Testis (tissue), 3 donors: ENCODE data around the gene CYTH4. TPM values are rescaled to one million over a fixed set of nuclear protein-coding genes. Genes with fewer than 3 reads are reported as not detected.

ENCODE experiments used
- DNase-seq: peaks from one replicate; pipeline ENCODE4 v3.0.0-alpha.2; 2019
- H3K27ac ChIP-seq, 2 donors: fragments of 200-600 bp; sonication (generic); one replicate each; pipeline ENCODE4 v1.5.1; 2019
- H3K27me3 ChIP-seq: fragments of 200-600 bp; sonication (generic); one replicate; pipeline ENCODE4 v1.5.1; 2019
- H3K36me3 ChIP-seq: fragments of 200-600 bp; sonication (generic); one replicate; pipeline ENCODE4 v1.5.1; 2017; ENCODE audit warnings: low read depth; ENCODE audit errors: missing control alignments
- H3K4me1 ChIP-seq: fragments of 200-600 bp; sonication (generic); one replicate; pipeline ENCODE4 v1.5.1; 2019
- H3K4me3 ChIP-seq, 2 donors: fragments of 200-600 bp; sonication (generic); one replicate each; pipeline ENCODE4 v1.5.1; 2017 to 2019
- H3K9me3 ChIP-seq: fragments of 200-600 bp; sonication (generic); one replicate; pipeline ENCODE4 v1.5.1; 2017
- CTCF ChIP-seq, 3 experiments: fragments of 450-650 bp in 2 of 3; fragments of 200-600 bp in 1 of 3; sonication (generic) in 1 of 3; IDR thresholded peaks; one replicate each; pipeline ENCODE4 v1.5.1; 2016 to 2019; ENCODE audit warnings: antibody characterized with exemption in 3 of 3, mild to moderate bottlenecking in 2 of 3, moderate library complexity in 1 of 3
- POLR2A ChIP-seq: fragments of 450-650 bp; IDR thresholded peaks from one replicate; pipeline ENCODE4 v1.6.1; 2017; ENCODE audit warnings: antibody characterized with exemption, mild to moderate bottlenecking, moderate library complexity
- WGBS, 2 donors: methylation state at CpG; one replicate each; pipeline ENCODE4 v1.1.5; 2018; 5-methylcytosine and 5-hydroxymethylcytosine counted together
- intact Hi-C: fragments of 100-400 bp; cut with DNase I; formaldehyde crosslinking; loops from one replicate; pipeline ENCODE4 v1.15.1; 2023; ENCODE audit warnings: low total_unique reads
- polyA plus RNA-seq: library from polyadenylated mRNA; stranded (reverse); fragments of 350-450 nt; fragmentation: Illumina TruSeq; extraction: RNeasy Lipid Tissue Mini Kit (QIAGEN cat#74804); gene quantifications from one replicate; pipeline ENCODE4 v1.2.3, GENCODE V29; 2014; ENCODE audit warnings: low read depth, low replicate concordance; ENCODE audit not compliant: insufficient read depth
- total RNA-seq, 2 donors: library from RNA; depleted of rRNA; stranded (reverse); fragments of >200 nt; gene quantifications; one replicate each; pipeline ENCODE4 v1.2.3, GENCODE V29; 2016

The CYTH4 gene
- total and polyA plus RNA-seq, 3 donors from 2014 or later = 2.7 to 7.2 (median 6.8) TPM

DNA sequence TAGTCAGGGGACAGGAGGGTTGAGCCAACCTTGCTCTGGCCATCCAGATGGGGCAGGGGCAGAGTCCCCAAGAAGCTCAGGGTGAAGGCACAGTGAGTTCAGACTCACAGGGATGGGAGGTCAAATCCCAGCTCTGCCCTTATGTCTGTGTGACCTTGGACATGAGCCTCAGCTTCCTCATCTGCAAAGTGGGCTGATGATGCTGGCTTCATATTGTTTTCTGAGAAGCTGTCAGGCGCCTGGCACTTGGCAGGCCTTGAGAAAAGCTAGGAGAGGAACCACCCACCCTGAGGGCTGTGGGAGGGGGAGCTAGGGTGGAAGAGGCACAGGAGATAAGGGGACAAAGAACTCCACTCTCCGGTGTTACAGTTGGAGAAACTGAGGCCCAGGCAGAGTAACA lies 23.6 kb downstream of the CYTH4 start:
- no peaks in the 10 kb centered on the region for H3K36me3 ChIP-seq
- DNase-seq = no peak
- H3K9me3 ChIP-seq = no peaks in the 10 kb centered on the region
- intact Hi-C loops = no loop called here
- H3K27ac ChIP-seq = no peak overlapping the region
- no peaks in the 10 kb centered on the region for H3K27me3 ChIP-seq
- WGBS, 2 donors = 88 to 100% methylated on average over 2 of the region's 2 CpGs
- TF ChIP-seq CTCF (IDR thresholded peaks at IDR 0.05) (no peak), POLR2A (no peak)
- H3K4me1 ChIP-seq = peaks cover 18% of the 10 kb centered on the region
- H3K4me3 ChIP-seq = no peak overlapping the region

DNA sequence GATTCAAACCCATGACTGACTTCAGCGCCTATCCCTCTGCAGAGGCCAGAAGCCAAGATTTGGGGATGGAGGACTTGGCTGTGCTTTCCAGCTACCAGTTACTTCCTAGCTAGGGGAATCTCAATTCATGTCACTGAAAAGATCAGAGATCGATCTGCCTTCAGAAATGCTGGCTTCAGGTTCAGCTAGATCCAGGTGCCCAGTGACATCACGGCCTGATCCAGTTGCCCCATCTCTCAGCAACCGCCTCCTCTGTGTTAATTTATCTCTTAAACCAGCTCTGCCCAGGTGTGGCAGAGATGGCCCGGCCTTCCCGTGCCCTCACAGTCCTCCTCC lies 24.2 kb downstream of the CYTH4 start:
- TF ChIP-seq CTCF (IDR thresholded peaks at IDR 0.05) (no peak), POLR2A (no peak)
- Histone ChIP-seq H3K27me3 (no peaks in the 10 kb centered on the region), H3K27ac (no peak overlapping the region), H3K36me3 (no peaks in the 10 kb centered on the region), H3K4me1 (peaks cover 18% of the 10 kb centered on the region), H3K9me3 (no peaks in the 10 kb centered on the region), H3K4me3 (no peak overlapping the region)
- no peak for DNase-seq
- intact Hi-C loops = no loop called here
- WGBS, 2 donors = 84 to 85% methylated on average over 6 of the region's 6 CpGs

- intact Hi-C loops = no loop called here
- no peak for DNase-seq
- H3K9me3 ChIP-seq = no peaks in the 10 kb centered on the region
- H3K4me1 ChIP-seq = peaks cover 15% of the 10 kb centered on the region
- no peak overlapping the region for H3K4me3 ChIP-seq
- H3K27me3 ChIP-seq = no peaks in the 10 kb centered on the region
- H3K36me3 ChIP-seq = no peaks in the 10 kb centered on the region
- WGBS, 2 donors = 79 to 86% methylated on average over 18 of the region's 18 CpGs
- TF ChIP-seq CTCF (IDR thresholded peaks at IDR 0.05) = no peak
- no peak for TF ChIP-seq POLR2A
- H3K27ac ChIP-seq = no peak overlapping the region
Measured at GRCh38 chr22:37308385-37309200, 26.3 kb downstream of the CYTH4 start.

DNA sequence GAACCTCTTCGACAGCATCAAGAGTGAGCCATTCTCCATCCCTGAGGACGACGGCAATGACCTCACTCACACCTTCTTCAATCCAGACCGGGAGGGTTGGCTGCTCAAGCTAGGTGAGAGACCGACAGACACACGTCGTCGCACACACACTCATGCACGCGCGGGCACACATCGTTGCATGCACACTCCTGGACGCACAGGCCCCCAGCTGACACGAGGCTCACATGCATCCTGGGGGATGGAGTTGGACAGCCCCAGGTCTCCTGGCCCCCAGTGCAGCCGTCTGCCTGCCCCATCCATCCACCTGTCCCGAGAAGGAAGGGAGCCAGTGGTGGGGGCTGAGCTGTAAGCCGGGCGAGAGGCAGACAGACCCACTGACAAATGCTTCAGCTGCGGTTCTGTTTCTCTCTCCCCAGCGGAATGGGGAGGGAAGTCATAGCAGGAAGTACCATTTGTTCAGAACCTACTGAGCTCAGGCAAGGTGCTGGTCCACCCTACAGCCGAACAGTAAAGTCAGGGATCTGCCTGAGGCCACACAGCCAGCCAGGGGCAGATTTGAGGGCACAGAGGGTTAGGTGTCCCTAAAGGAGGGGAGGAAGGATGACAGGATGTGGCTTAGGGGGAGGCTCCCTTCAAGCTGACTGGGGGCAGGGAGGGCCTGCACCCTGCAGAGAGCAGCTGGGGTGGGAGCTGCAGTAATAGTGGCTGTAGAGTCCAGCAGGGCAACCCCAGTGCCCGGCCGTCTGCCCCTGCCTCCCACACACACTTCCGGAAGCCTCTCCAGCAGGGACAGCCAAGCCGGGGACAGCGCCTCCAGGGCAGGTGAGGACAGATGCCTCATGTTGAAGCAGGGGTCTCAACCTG lies 27.1 kb downstream of the CYTH4 start:
- H3K36me3 ChIP-seq = no peaks in the 10 kb centered on the region
- intact Hi-C loops = loop anchor here (10.0 kb wide), 1 partner anchor 115 kb away; the partner anchor contains the start of gene ELFN2
- TF ChIP-seq POLR2A (no peak), CTCF (IDR thresholded peaks at IDR 0.05) (no peak)
- WGBS, 2 donors = 83 to 91% methylated on average over 6 to 26 of the region's 26 CpGs
- H3K9me3 ChIP-seq = no peaks in the 10 kb centered on the region
- H3K4me1 ChIP-seq = peaks cover 15% of the 10 kb centered on the region
- H3K4me3 ChIP-seq = no peak overlapping the region
- H3K27me3 ChIP-seq = no peaks in the 10 kb centered on the region
- no peak overlapping the region for H3K27ac ChIP-seq
- no peak for DNase-seq
